ENCODE results near the gene FGD2. TPM values are rescaled to one million over a fixed set of nuclear protein-coding genes. Genes with fewer than 3 reads are reported as not detected.
A peak's percentile ranks its signal among the peaks of the same experiment; 100 is the strongest.

FGD2 gene
- total and polyA plus RNA-seq, 4 donors, result 20.4 to 76.7 (median 40.1) TPM

DNA sequence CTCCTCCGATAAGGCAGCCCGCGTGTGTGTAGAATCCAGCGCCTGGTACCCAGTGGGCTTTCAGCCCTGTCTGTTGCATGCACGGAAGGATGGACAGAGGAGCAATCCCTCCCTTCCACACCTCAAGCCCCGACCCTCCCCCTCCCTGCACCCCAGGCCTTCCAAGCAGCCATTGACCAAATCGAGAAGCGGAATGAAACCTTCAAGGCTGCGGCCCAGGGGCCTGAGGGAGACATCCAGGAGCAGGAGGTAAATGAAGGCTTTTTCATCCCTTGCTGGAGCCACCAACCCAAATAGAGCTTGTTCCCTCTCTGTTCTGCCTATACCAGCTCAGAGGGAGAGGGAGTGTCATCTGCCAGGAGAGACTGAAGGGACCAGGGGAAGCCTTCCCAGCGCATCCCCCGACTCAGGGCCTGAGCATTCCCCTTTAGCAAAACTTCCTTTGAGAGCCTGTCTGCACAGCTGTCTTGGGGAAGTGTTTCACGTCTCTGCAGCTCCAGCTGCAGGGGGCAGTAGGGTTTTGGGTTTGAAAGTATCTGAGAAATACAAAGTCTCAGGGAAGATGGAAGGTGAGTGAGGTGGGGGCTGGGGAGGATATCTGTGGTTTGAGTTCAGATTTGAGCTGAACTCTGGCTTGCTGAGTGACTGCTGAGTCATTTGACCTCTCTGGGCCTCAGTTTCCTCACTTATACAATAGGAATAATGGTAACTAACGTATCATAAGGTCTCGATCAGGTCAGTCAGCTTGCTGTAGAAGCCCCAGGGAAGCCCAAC is 16.1 kb downstream of the FGD2 start:
- WGBS, 2 donors, result 70 to 72% methylated on average over 14 of the region's 14 CpGs
- TF ChIP-seq, protein P1, sequence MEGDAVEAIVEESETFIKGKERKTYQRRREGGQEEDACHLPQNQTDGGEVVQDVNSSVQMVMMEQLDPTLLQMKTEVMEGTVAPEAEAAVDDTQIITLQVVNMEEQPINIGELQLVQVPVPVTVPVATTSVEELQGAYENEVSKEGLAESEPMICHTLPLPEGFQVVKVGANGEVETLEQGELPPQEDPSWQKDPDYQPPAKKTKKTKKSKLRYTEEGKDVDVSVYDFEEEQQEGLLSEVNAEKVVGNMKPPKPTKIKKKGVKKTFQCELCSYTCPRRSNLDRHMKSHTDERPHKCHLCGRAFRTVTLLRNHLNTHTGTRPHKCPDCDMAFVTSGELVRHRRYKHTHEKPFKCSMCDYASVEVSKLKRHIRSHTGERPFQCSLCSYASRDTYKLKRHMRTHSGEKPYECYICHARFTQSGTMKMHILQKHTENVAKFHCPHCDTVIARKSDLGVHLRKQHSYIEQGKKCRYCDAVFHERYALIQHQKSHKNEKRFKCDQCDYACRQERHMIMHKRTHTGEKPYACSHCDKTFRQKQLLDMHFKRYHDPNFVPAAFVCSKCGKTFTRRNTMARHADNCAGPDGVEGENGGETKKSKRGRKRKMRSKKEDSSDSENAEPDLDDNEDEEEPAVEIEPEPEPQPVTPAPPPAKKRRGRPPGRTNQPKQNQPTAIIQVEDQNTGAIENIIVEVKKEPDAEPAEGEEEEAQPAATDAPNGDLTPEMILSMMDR (IDR thresholded peaks at IDR 0.05; ENCODE audit: control extremely low read depth, extremely low read depth), result peak; percentile 4
- DNase-seq, result peak; percentile 25 to 42 (median 30)

DNA sequence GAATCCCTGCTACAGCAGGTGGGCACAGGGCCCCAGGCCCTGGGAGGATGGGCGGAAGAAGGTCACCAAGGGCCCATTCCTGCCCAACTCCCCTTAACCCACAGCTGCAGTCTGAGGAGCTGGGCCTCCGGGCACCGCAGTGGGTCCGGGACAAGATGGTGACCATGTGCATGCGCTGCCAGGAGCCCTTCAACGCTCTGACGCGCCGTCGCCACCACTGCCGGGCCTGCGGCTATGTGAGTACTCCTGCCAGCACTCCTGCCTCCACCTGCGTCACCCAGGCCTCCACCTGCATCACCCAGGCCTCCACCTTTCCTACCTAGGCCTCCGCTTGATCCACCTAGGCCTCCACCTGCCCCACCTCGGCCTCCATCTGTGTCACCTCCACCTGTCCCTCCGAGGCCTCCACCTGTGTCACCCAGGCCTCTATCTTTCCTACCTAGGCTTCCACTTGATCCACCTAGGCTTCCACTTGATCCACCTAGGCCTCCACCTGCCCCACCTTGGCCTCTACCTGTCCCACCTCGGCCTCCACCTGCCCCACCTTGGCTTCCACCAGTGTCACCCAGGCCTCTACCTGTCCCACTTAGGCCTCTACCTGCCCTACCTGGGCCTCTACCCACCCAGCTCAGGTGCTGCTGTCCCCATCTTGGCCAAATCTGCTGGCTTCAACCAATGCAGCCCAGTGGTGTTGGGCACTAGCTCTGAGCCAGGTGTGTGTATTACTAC is 16.8 kb downstream of the FGD2 start:
- Histone ChIP-seq H3K9ac (ENCODE audit: insufficient read depth in 1 of 2, low read length in 2 of 2) (no peak overlapping the region), H3K36me3 (ENCODE audit: control insufficient read depth in 4 of 4, insufficient read depth in 4 of 4, low read length in 4 of 4) (peaks cover 0 to 3% (median 0%) of the 10 kb centered on the region in 4 donors), H3K27ac (ENCODE audit: low read depth in 1 of 2, low read length in 1 of 2) (no peak overlapping the region), H3K4me3 (no peak overlapping the region), H3K9me3 (ENCODE audit: control insufficient read depth in 4 of 4, insufficient read depth in 3 of 4, low read length in 3 of 4) (no peaks in the 10 kb centered on the region), H3K27me3 (ENCODE audit: control insufficient read depth in 3 of 3, insufficient read depth in 3 of 3, low read length in 2 of 3) (no peaks in the 10 kb centered on the region), H3K4me1 (ENCODE audit: control insufficient read depth in 5 of 5, insufficient read depth in 5 of 5, low read length in 5 of 5) (peaks cover 0 to 3% (median 0%) of the 10 kb centered on the region in 5 donors)
- DNase-seq (no peak), ATAC-seq (ENCODE audit: insufficient read depth, low FRiP score) (no peak)
- TF ChIP-seq, protein P1 (IDR thresholded peaks at IDR 0.05; ENCODE audit: control extremely low read depth, extremely low read depth), result no peak
- WGBS, 2 donors, result 97 to 99% methylated on average over 17 of the region's 17 CpGs

More for the DNA sequence above, 16.1 kb downstream of the FGD2 start:
- Histone ChIP-seq H3K4me1 (ENCODE audit: control insufficient read depth in 5 of 5, insufficient read depth in 5 of 5, low read length in 5 of 5) (peaks cover 0 to 3% (median 0%) of the 10 kb centered on the region in 5 donors), H3K9me3 (ENCODE audit: control insufficient read depth in 4 of 4, insufficient read depth in 3 of 4, low read length in 3 of 4) (no peaks in the 10 kb centered on the region), H3K36me3 (ENCODE audit: control insufficient read depth in 4 of 4, insufficient read depth in 4 of 4, low read length in 4 of 4) (peaks cover 0 to 2% (median 0%) of the 10 kb centered on the region in 4 donors), H3K27me3 (ENCODE audit: control insufficient read depth in 3 of 3, insufficient read depth in 3 of 3, low read length in 2 of 3) (no peaks in the 10 kb centered on the region), H3K9ac (ENCODE audit: insufficient read depth in 1 of 2, low read length in 2 of 2) (no peak overlapping the region), H3K4me3 (no peak overlapping the region), H3K27ac (ENCODE audit: low read depth in 1 of 2, low read length in 1 of 2) (no peak overlapping the region)
- no peak for ATAC-seq (ENCODE audit: insufficient read depth, low FRiP score)

GRCh38 chr6:37024656-37025337 is 19.3 kb downstream of the FGD2 start:
- H3K27me3 ChIP-seq (ENCODE audit: control insufficient read depth in 3 of 3, insufficient read depth in 3 of 3, low read length in 2 of 3), result no peaks in the 10 kb centered on the region
- 73 to 81% methylated on average over 15 of the region's 15 CpGs for WGBS, 2 donors
- H3K9me3 ChIP-seq (ENCODE audit: control insufficient read depth in 4 of 4, insufficient read depth in 3 of 4, low read length in 3 of 4), result no peaks in the 10 kb centered on the region
- DNase-seq (no peak), ATAC-seq (ENCODE audit: insufficient read depth, low FRiP score) (no peak)
- peaks cover 0 to 3% (median 0%) of the 10 kb centered on the region in 5 donors for H3K4me1 ChIP-seq (ENCODE audit: control insufficient read depth in 5 of 5, insufficient read depth in 5 of 5, low read length in 5 of 5)
- H3K9ac ChIP-seq (ENCODE audit: insufficient read depth in 1 of 2, low read length in 2 of 2), result no peak overlapping the region
- H3K36me3 ChIP-seq (ENCODE audit: control insufficient read depth in 4 of 4, insufficient read depth in 4 of 4, low read length in 4 of 4), result peaks cover 0 to 4% (median 0%) of the 10 kb centered on the region in 4 donors
- H3K27ac ChIP-seq (ENCODE audit: low read depth in 1 of 2, low read length in 1 of 2), result no peak overlapping the region
- TF ChIP-seq, protein P1 (IDR thresholded peaks at IDR 0.05; ENCODE audit: control extremely low read depth, extremely low read depth), result no peak
- no peak overlapping the region for H3K4me3 ChIP-seq
